Ovary (tissue), 9 donors: ENCODE results near the gene FBLN2. TPM values are rescaled to one million over a fixed set of nuclear protein-coding genes. Genes with fewer than 3 reads are reported as not detected.
A peak's percentile ranks its signal among the peaks of the same experiment; 100 is the strongest.

ENCODE experiments used
- DNase-seq, 5 donors: peaks; one replicate each; pipeline ENCODE4 v3.0.0-alpha.2; 2019 to 2020
- H3K27ac ChIP-seq, 2 donors: fragments of 200-600 bp; one replicate each; pipeline versions ENCODE4 v1.5.1 to v1.8.0; 2019 to 2022
- H3K27me3 ChIP-seq: fragments of 200-600 bp; one replicate; pipeline ENCODE4 v1.8.0; 2022
- H3K36me3 ChIP-seq: fragments of 200-600 bp; sonication (generic); one replicate; pipeline ENCODE4 v1.5.1; 2019
- H3K4me1 ChIP-seq: one replicate; pipeline ENCODE4 v1.8.1; 2013; ENCODE audit warnings: mild to moderate bottlenecking, moderate library complexity; ENCODE audit not compliant: insufficient read depth
- H3K4me3 ChIP-seq: fragments of 200-600 bp; sonication (generic); one replicate; pipeline ENCODE4 v1.5.1; 2017
- H3K9me3 ChIP-seq, 2 donors: fragments of 200-600 bp in 1 of 2; sonication (generic) in 1 of 2; one replicate each; pipeline versions ENCODE4 v1.5.1 to v1.8.1; 2013 to 2019; ENCODE audit warnings: mild to moderate bottlenecking in 1 of 2, moderate library complexity in 1 of 2
- CTCF ChIP-seq, 3 donors: fragments of 450-650 bp in 2 of 3; fragments of 200-600 bp in 1 of 3; IDR thresholded peaks; one replicate each; pipeline versions ENCODE4 v1.5.1 to v1.8.0; 2016 to 2022; ENCODE audit warnings: antibody characterized with exemption in 3 of 3, mild to moderate bottlenecking in 1 of 3
- EP300 ChIP-seq: sonication (generic); formaldehyde crosslinking; IDR thresholded peaks from one replicate; pipeline ENCODE4 v1.6.1; 2017; ENCODE audit warnings: antibody characterized with exemption
- POLR2A ChIP-seq: fragments of 450-650 bp; IDR thresholded peaks from one replicate; pipeline ENCODE4 v1.6.1; 2017; ENCODE audit warnings: antibody characterized with exemption, mild to moderate bottlenecking, moderate library complexity
- WGBS, 3 donors: extraction: QIAGEN DNeasy Blood & Tissue Kit in 1 of 3; methylation state at CpG; one replicate each; pipeline versions ENCODE4 v1.1.5 to v1.1.7; 2013 to 2017; 5-methylcytosine and 5-hydroxymethylcytosine counted together
- intact Hi-C, 4 donors: fragments of 100-400 bp; cut with DNase I; formaldehyde crosslinking; loops; one replicate each; pipeline versions ENCODE4 v1.11.0 to v1.15.1; 2022 to 2023
- polyA plus RNA-seq, 2 donors: library from polyadenylated mRNA; stranded (reverse); fragments of 200-250 nt in 1 of 2; fragments of 350-450 nt in 1 of 2; fragmentation: Illumina TruSeq in 1 of 2; extraction: RNeasy Lipid Tissue Mini Kit (QIAGEN cat#74804) in 1 of 2; gene quantifications; one replicate each; pipeline ENCODE4 v1.2.3, GENCODE V29; 2013 to 2014
- total RNA-seq, 7 donors: library from RNA; depleted of rRNA in 2 of 7; stranded (reverse); fragments of >200 nt in 2 of 7; fragmentation: NEBNext Ultra II Directional in 3 of 7; extraction: Animal tissue kit (Norgen Biotek cat#: 25700) in 3 of 7; gene quantifications; one replicate each; pipeline versions ENCODE4 v1.1.0 to v1.2.4, GENCODE V29; 2016 to 2023
- donor health status: DM: no; HTN: no; CAD: no; lungs with moderate emphysema.
- donor health status: DM: no; HTN: no; CAD: no.
- donor health status: Bipolar disorder and iron deficiency.
- donor health status: DM: yes; HTN: yes; CAD: no.
- donor health status: DM: no; HTN: no; CAD: no.
- donor health status: DM: yes; HTN: yes; CAD: no.

The FBLN2 gene
- total and polyA plus RNA-seq, 9 donors: 4.0 to 18.2 (median 8.1) TPM

- 90 to 94% (median 91%) methylated on average over 12 to 14 of the region's 14 CpGs for WGBS, 3 donors
Observed at GRCh38 chr3:13577181-13578121, 28.5 kb downstream of the FBLN2 start.

GRCh38 chr3:13578251-13578650, 29.3 kb downstream of the FBLN2 start:
- intact Hi-C loops: no loop called here
- Histone ChIP-seq H3K9me3 (no peaks in the 10 kb centered on the region), H3K27ac (no peak overlapping the region), H3K36me3 (no peaks in the 10 kb centered on the region), H3K4me3 (no peak overlapping the region), H3K27me3 (no peaks in the 10 kb centered on the region), H3K4me1 (no peaks in the 10 kb centered on the region)
- 73 to 78% (median 73%) methylated on average over 2 of the region's 2 CpGs for WGBS, 3 donors
- TF ChIP-seq CTCF (IDR thresholded peaks at IDR 0.05) (no peak), EP300 (no peak), POLR2A (no peak)
- no peak for DNase-seq

More at GRCh38 chr3:13577181-13578121, 28.5 kb downstream of the FBLN2 start:
- H3K27me3 ChIP-seq: no peaks in the 10 kb centered on the region
- DNase-seq: no peak
- H3K36me3 ChIP-seq: no peaks in the 10 kb centered on the region
- TF ChIP-seq EP300 (no peak), POLR2A (no peak)
- no peak overlapping the region for H3K27ac ChIP-seq
- no peak overlapping the region for H3K4me3 ChIP-seq
- no peaks in the 10 kb centered on the region for H3K4me1 ChIP-seq
- no peaks in the 10 kb centered on the region for H3K9me3 ChIP-seq
- intact Hi-C loops: no loop called here

GRCh38 chr3:13579063-13579462, 30.1 kb downstream of the FBLN2 start:
- no peaks in the 10 kb centered on the region for H3K4me1 ChIP-seq
- no peaks in the 10 kb centered on the region for H3K27me3 ChIP-seq
- intact Hi-C loops: no loop called here
- 80 to 85% (median 83%) methylated on average over 4 of the region's 4 CpGs for WGBS, 3 donors
- H3K36me3 ChIP-seq: no peaks in the 10 kb centered on the region
- TF ChIP-seq CTCF (IDR thresholded peaks at IDR 0.05) (no peak), POLR2A (no peak), EP300 (no peak)
- no peak overlapping the region for H3K4me3 ChIP-seq
- no peaks in the 10 kb centered on the region for H3K9me3 ChIP-seq
- no peak for DNase-seq
- H3K27ac ChIP-seq: no peak overlapping the region

GRCh38 chr3:13580256-13581023, 31.5 kb downstream of the FBLN2 start:
- peak in 1 of 5 donors; percentile 17 for DNase-seq
- intact Hi-C loops: no loop called here
- Histone ChIP-seq H3K27ac (no peak overlapping the region), H3K4me3 (no peak overlapping the region), H3K9me3 (no peaks in the 10 kb centered on the region), H3K27me3 (no peaks in the 10 kb centered on the region), H3K4me1 (no peaks in the 10 kb centered on the region), H3K36me3 (no peaks in the 10 kb centered on the region)
- no peak for TF ChIP-seq CTCF (IDR thresholded peaks at IDR 0.05)
- 71 to 74% (median 71%) methylated on average over 20 of the region's 20 CpGs for WGBS, 3 donors
